ENCODE measurements around the gene SCAP.
A peak's percentile ranks its signal among the peaks of the same experiment; 100 is the strongest.
"Not testable (repeated sequence)": the region's sequence is repeated elsewhere in the genome, so short reads cannot be mapped to it uniquely, and the experiment has no call there.

SCAP gene

DNA sequence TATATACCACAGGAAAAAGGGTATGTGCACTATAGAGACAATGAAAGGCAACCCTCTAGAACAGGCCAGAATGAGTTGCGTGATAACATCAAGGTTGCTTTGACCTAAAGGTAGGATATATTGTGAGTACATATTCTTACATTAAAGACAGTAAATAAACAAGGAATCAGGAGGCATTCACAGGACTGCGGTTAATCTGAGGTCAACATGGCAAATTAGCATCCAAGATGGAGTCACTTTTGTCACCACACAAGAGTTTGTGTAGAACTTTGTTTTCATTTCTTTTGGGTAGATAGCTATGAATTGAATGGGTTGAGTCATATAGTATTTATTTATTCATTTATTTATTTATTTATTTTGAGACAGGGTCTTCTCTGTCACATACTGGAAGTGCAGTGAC is 11.5 kb upstream of the SCAP start:
- H3K27ac ChIP-seq, result no peak overlapping the region
- no peak for DNase-seq
- TF ChIP-seq, protein P1, sequence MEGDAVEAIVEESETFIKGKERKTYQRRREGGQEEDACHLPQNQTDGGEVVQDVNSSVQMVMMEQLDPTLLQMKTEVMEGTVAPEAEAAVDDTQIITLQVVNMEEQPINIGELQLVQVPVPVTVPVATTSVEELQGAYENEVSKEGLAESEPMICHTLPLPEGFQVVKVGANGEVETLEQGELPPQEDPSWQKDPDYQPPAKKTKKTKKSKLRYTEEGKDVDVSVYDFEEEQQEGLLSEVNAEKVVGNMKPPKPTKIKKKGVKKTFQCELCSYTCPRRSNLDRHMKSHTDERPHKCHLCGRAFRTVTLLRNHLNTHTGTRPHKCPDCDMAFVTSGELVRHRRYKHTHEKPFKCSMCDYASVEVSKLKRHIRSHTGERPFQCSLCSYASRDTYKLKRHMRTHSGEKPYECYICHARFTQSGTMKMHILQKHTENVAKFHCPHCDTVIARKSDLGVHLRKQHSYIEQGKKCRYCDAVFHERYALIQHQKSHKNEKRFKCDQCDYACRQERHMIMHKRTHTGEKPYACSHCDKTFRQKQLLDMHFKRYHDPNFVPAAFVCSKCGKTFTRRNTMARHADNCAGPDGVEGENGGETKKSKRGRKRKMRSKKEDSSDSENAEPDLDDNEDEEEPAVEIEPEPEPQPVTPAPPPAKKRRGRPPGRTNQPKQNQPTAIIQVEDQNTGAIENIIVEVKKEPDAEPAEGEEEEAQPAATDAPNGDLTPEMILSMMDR (IDR thresholded peaks at IDR 0.05; ENCODE audit: low read depth, low read length), result no peak
- H3K4me3 ChIP-seq (ENCODE audit: low read depth, low read length), result no peak overlapping the region
- no peaks in the 10 kb centered on the region for H3K27me3 ChIP-seq (ENCODE audit: insufficient read depth, low read depth, severe bottlenecking)
- H3K9me3 ChIP-seq (ENCODE audit: severe bottlenecking), result no peaks in the 10 kb centered on the region
- 0 out of 2 replicates have a peak, but pooled peaks cover 3% of the 10 kb centered on the region for H3K36me3 ChIP-seq

DNA sequence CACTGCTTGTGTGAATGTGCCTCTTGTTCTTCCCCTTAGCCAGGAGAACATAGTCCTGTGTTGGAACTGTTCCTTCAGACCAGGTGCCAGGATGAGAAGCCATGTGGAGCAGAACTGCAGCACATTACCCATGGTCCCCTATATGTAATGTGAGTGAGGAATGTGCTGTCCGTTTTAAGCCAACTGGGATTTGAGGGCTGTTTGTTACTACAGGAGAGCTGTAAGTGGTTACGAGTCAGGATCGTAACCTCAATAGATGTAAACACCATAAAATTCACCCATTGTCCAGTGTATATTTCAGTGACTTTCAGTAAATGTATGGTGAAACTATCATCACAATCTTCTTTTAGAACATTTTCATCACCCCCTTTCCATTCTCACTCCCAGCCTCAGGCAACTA is 10.1 kb upstream of the SCAP start:
- Histone ChIP-seq H3K9me3 (ENCODE audit: severe bottlenecking) (no peaks in the 10 kb centered on the region), H3K4me3 (ENCODE audit: low read depth, low read length) (no peak overlapping the region), H3K27me3 (ENCODE audit: insufficient read depth, low read depth, severe bottlenecking) (no peaks in the 10 kb centered on the region), H3K36me3 (0 out of 2 replicates have a peak, but pooled peaks cover 3% of the 10 kb centered on the region), H3K27ac (no peak overlapping the region)
- DNase-seq, result no peak
- TF ChIP-seq, protein P1 (IDR thresholded peaks at IDR 0.05; ENCODE audit: low read depth, low read length), result no peak

DNA sequence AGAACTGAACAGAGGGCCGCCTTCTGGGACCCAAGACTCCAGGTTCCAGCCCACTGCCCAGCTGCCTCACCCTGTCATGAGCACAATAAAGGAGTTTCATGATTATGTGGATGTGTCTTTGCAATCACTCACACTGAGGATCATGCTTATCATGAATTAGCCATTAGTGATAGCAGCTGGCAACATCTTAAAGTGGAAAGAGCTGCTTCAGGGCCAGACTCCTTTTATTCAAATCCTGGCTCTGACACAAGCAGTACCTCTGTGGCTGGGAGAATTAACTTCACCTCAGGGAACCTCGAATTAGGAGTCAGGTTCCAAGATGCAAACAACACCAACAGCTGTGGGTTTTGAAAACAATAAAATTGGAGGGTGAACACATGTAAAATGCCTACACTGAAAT is 6.6 kb upstream of the SCAP start:
- TF ChIP-seq, protein P1 (IDR thresholded peaks at IDR 0.05; ENCODE audit: low read depth, low read length), result no peak
- Histone ChIP-seq H3K36me3 (no peaks in the 10 kb centered on the region), H3K9me3 (ENCODE audit: severe bottlenecking) (no peaks in the 10 kb centered on the region), H3K27me3 (ENCODE audit: insufficient read depth, low read depth, severe bottlenecking) (no peaks in the 10 kb centered on the region), H3K4me3 (ENCODE audit: low read depth, low read length) (no peak overlapping the region), H3K27ac (peak overlapping the region; percentile 39; the same call in 1 of the 2 replicates)
- peak; percentile 30 for DNase-seq

DNA sequence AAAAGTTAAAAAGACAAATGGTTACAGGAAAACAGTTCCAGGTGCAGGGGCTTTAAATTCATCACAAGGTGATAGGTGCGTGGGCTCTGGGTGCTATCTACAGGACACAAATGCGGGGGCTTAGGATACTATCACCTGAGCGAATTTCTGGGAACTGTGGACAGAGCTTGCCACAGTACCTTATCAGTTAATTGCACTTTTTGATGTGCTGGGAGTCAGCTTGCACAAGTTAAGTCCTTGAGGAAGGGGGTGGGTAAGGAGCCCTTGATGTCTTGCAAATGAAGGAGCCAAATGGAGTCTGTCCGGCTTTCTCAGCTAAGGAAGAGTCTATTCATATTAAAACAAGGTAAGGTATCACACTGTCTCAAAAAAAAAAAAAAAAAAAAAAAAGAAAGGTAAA is 6.0 kb upstream of the SCAP start:
- H3K9me3 ChIP-seq (ENCODE audit: severe bottlenecking); H3K4me3 ChIP-seq (ENCODE audit: low read depth, low read length); H3K36me3 ChIP-seq; H3K27me3 ChIP-seq (ENCODE audit: insufficient read depth, low read depth, severe bottlenecking); H3K27ac ChIP-seq; DNase-seq: not testable (repeated sequence)

DNA sequence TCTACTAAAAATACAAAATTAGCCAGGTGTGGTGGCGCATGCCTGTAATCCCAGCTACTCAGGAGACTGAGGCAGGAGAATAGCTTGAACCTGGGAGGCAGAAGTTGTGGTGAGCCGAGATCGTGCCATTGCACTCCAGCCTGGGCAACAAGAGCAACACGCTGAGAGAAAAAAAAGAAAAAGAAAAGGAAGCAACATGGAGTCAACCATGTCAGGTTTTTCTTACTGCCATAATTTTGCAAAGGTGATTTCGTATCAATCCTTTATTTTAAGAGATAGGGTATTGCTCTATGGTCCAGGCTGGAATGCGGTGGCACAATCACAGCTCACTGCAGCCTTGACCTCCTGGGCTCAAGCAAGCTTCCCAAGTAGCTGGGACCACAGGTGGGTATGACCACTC is 4.5 kb upstream of the SCAP start:
- H3K27ac ChIP-seq; H3K27me3 ChIP-seq (ENCODE audit: insufficient read depth, low read depth, severe bottlenecking); H3K4me3 ChIP-seq (ENCODE audit: low read depth, low read length); DNase-seq; H3K9me3 ChIP-seq (ENCODE audit: severe bottlenecking); H3K36me3 ChIP-seq: not testable (repeated sequence)

DNA sequence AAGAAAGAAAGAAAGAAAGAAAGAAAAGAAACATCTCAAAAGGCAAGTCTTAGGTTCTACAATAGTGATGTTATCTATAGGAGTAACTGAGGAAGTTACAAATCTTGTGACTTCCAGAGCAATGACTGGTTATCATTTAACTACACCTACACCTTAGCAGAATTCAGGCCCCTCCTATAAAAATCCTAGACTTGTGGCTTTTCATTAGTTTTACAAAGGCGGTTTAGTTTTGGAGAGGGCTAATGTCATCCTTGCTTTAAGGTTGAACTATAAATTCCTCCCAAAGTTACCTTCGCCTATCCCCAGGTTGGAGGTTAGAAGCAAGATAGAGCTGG is 4.1 kb upstream of the SCAP start:
- H3K9me3 ChIP-seq (ENCODE audit: severe bottlenecking), result no peaks in the 10 kb centered on the region
- TF ChIP-seq, protein P1 (IDR thresholded peaks at IDR 0.05; ENCODE audit: low read depth, low read length), result no peak
- DNase-seq, result no peak
- H3K27me3 ChIP-seq (ENCODE audit: insufficient read depth, low read depth, severe bottlenecking), result no peaks in the 10 kb centered on the region
- H3K27ac ChIP-seq, result no peak overlapping the region
- no peak overlapping the region for H3K4me3 ChIP-seq (ENCODE audit: low read depth, low read length)
- no peaks in the 10 kb centered on the region for H3K36me3 ChIP-seq

DNA sequence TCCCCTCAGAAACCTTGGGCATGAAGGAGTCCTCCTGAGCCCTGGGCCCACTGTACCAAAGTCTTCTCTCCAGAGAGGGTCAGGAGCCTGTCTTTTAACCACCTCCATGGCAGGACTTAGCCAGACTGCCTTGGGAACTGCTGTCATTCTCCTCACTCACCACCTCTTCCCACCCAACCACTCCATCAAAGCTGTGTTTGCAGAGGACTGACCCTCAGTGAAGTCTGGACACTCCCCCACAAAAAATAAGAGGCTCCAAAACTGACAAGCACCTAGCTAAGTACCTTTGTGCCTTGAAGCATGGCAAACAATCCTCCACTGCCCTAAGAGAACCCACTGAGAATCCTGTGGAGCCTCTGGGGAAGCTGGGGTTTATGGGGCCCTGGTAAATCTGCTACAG is 2.3 kb upstream of the SCAP start:
- TF ChIP-seq, protein P1 (IDR thresholded peaks at IDR 0.05; ENCODE audit: low read depth, low read length), result no peak
- H3K36me3 ChIP-seq, result peaks cover 3% of the 10 kb centered on the region; the same call in 1 of the 2 replicates
- H3K27ac ChIP-seq, result no peak overlapping the region
- H3K9me3 ChIP-seq (ENCODE audit: severe bottlenecking), result no peaks in the 10 kb centered on the region
- no peaks in the 10 kb centered on the region for H3K27me3 ChIP-seq (ENCODE audit: insufficient read depth, low read depth, severe bottlenecking)
- H3K4me3 ChIP-seq (ENCODE audit: low read depth, low read length), result no peak overlapping the region
- DNase-seq, result no peak

All from WERI-Rb-1 (cell line).